Activated CD8-positive, alpha-beta memory T cell treated with anti-CD3 and anti-CD28 coated beads, Interleukin-2, amount 50 U/mL, for 24 hours (primary cell): ENCODE results near the gene EIF4A2.
A peak's percentile ranks its signal among the peaks of the same experiment; 100 is the strongest.
"Not testable (repeated sequence)": the region's sequence is repeated elsewhere in the genome, so short reads cannot be mapped to it uniquely, and the experiment has no call there.

Source experiments
- DNase-seq: peaks from one replicate; pipeline ENCODE4 v3.0.0-alpha.2; 2020; ENCODE audit errors: extremely low read depth

Gene EIF4A2

DNA sequence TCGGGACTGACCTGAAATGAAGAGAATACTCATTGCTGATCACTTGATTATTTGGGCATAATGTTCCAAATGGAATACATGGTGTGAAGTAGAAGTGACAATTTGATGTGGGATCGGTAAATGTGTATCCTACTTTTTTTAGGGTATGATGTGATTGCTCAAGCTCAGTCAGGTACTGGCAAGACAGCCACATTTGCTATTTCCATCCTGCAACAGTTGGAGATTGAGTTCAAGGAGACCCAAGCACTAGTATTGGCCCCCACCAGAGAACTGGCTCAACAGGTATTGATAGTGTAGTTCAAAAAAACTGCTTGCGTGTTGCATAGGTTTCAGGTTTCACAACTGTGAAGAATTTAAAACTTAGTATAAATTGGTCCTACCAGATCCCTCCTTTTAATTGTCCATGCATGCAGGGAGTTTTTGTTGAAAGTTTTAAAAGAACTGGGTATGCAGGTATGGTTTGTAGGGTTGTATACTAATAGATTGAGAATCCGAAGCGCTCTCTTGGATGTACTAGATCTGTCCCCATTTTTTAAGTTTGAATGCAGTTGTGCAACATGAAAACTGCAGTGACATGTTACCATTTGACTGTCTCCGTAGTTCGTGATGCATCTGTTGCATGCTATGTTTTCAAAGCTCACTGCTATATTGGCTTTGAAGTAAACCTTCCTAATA lies 1.6 kb downstream of the EIF4A2 start:
- DNase-seq, result no peak

DNA sequence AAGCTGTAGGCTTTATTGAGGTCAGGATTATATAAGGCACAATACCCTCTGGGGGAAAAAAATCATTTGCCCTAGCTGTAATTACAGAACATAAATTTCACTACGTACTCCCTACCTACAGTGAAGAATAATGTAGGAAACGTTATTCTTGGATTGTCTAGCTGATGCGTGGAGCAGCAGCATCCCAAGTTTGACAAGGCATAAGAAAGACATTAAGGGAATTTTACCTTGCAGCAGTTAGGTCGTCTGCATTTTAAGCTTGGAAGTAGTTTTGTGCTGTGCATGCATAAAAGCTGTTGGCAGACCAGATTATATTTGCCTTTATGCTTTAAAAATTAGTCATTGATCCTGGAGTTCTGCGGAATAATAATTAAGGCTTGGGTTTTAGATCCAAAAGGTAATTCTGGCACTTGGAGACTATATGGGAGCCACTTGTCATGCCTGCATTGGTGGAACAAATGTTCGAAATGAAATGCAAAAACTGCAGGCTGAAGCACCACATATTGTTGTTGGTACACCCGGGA lies 2.2 kb downstream of the EIF4A2 start:
- no peak for DNase-seq

DNA sequence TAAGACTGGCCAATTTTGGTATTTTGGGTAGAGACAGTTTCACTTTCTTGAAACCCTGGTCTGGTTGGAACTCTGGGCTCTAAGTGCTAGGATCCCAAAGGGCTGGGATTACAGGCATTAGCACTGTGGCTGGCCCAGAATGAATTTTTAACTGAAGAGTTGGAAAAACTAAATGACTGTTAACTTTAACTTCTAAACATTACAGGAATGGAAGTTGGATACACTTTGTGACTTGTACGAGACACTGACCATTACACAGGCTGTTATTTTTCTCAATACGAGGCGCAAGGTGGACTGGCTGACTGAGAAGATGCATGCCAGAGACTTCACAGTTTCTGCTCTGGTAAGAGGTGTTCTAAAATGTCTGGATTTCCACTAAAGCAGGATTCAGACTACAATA lies 3.5 kb downstream of the EIF4A2 start:
- DNase-seq, result no peak

DNA sequence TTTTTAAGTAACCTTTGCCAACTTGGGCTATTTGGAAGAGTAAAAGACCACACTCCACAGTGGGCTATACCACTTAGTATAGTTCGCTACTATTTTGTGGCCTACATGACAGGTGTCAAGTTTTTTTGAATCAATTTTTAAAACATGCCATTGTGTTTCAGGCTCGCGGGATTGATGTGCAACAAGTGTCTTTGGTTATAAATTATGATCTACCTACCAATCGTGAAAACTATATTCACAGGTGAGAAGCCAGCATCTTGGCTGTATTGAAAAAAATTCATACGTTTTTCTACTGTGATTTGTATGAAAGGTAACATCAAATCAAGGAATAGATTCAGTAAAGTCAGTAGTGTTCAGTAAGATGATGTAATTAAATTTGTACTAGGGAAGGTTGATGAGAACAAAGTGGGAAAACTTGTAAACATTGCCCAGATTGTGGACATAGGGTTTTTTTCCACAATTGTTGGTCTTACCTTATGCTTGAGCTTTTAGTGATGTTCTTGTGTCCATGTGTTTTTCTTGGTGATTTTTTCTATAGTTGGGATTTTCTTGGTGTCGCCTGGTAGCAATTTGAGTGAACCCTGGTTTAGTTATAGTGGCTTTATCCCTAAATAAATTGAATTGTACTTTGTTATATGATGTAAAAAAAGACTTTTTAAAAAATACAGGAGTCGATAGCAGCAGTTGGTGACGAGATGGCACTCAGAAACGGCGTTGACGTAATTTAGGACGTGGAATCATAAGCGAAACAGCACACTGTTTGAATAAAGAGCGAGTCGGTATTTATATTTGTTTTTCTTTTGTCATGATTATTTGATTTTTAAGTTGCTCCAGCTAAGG lies 4.5 kb downstream of the EIF4A2 start:
- DNase-seq, result no peak

- no peak for DNase-seq
Measured at GRCh38 chr3:186788482-186789370, 5.3 kb downstream of the EIF4A2 start.

- no peak for DNase-seq
Measured at GRCh38 chr3:186789554-186790260, 6.3 kb downstream of the EIF4A2 start.

- no peak for DNase-seq
Measured at GRCh38 chr3:186790261-186790981, 7.0 kb downstream of the EIF4A2 start.

GRCh38 chr3:186798239-186798874 lies 15.0 kb downstream of the EIF4A2 start:
- no peak for DNase-seq

DNA sequence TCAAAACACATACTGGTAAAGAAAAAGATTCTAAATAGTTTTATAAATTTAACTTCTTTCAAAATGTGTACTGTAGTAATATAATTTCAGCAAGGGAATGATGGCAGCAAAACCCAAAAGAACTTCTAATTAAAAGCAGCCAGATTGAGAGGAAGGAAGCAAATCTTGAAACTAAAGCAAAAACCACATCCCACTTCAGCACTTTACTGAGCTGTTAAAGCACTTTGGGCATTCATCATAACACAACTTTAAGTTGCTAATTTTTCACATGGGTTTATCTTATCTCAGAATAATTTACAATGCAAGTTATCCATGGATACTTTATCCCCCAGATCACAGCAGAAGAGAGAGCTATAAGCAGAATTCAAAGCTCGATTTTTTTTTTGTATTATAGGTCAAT lies 16.9 kb downstream of the EIF4A2 start:
- DNase-seq, result no peak

- DNase-seq, result no peak
Measured at GRCh38 chr3:186802701-186803100, 19.3 kb downstream of the EIF4A2 start.

- not testable (repeated sequence) for DNase-seq
Measured at GRCh38 chr3:186803447-186803846, 20.1 kb downstream of the EIF4A2 start.

- peak; percentile 76 for DNase-seq
Measured at GRCh38 chr3:186806089-186807055, 23.0 kb downstream of the EIF4A2 start, which contains the start of gene RFC4. TSS of gene RFC4 (minus strand) at chr3:186806482. CDS start at chr3:186804713, 1,769 bp downstream.

- no peak for DNase-seq
Measured at GRCh38 chr3:186807231-186807630, 23.9 kb downstream of the EIF4A2 start.

DNA sequence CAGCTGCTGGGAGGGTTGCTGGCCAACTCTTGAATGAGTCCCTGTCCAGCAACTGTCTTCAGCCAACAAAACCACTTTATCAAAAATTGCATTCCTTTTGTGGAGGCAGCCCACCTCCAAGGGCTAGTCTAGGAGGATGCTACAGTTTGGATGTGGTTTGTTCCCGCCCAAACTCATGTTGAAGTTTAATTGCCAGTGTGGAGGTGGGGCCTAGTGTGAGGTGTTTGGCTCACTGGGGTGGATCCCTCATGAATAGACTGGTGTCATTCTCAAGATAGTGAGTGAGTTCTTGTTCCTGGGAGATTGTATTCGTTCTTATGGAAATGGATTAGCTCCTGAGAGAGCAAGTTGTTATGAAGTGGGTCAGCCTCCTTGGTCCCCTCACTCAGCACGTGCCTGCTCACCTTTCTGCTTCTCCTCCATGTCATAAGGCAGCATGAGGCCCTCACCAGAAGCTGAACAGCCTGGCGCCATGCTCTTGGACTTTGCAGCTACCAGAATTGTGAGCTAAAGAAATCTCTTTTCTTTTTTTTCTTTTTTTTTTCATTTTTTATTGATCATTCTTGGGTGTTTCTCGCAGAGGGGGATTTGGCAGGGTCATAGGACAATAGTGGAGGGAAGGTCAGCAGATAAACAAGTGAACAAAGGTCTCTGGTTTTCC lies 27.1 kb downstream of the EIF4A2 start:
- no peak for DNase-seq

GRCh38 chr3:186811313-186811712 lies 27.9 kb downstream of the EIF4A2 start:
- DNase-seq, result not testable (repeated sequence)

- DNase-seq, result no peak
Measured at GRCh38 chr3:186814100-186814499, 30.7 kb downstream of the EIF4A2 start.

- no peak for DNase-seq
Measured at GRCh38 chr3:186815435-186815834, 32.1 kb downstream of the EIF4A2 start.

GRCh38 chr3:186818516-186818915 lies 35.1 kb downstream of the EIF4A2 start:
- no peak for DNase-seq
